NCI-H510A (cell line): ENCODE results near the gene GFER.
"Not testable (repeated sequence)": the region's sequence is repeated elsewhere in the genome, so short reads cannot be mapped to it uniquely, and the experiment has no call there.

Experiments used
- DNase-seq: peaks from one replicate; lab custom pipeline; 2025; lab: John Stamatoyannopoulos, UW

The GFER gene

DNA sequence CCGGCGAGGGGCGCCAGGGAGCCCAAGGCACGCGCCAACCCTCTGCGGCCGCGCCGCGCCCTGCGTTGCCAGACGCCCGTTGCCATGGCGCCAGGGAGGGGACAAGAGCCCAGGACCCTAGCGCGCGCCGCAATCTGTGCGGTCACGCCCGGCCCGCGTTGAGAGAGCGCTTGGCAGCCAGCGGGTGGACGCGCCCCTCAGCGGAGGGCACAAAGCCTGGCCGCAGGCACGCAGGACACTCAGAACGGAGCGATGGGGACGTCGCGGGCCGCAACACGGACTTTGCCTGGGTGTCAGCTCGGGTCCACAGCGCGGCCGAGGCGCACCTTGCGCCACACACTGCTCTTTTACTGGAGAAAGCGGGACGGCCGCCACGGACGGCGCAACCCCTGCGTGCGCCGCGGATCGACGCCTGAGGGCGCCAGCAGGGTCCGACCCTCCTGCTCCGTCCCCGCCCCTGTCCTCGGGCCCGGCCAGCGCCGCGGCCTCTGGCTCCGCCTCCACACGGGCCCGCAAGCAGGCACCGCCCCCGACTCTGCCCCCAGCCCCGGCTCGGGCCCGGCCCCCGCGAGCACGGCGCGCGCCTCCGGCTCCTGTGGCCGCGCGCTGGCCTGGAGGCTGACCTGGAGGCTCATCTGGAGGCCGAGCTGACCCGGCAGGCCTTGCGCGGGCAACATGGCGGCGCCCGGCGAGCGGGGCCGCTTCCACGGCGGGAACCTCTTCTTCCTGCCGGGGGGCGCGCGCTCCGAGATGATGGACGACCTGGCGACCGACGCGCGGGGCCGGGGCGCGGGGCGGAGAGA lies at the start of gene GFER:
GFER (plus strand) TSS at position 650 of the 803 bp plus-strand sequence; CDS start at position 676, 26 bp downstream.
- peak; percentile 73 for DNase-seq

DNA sequence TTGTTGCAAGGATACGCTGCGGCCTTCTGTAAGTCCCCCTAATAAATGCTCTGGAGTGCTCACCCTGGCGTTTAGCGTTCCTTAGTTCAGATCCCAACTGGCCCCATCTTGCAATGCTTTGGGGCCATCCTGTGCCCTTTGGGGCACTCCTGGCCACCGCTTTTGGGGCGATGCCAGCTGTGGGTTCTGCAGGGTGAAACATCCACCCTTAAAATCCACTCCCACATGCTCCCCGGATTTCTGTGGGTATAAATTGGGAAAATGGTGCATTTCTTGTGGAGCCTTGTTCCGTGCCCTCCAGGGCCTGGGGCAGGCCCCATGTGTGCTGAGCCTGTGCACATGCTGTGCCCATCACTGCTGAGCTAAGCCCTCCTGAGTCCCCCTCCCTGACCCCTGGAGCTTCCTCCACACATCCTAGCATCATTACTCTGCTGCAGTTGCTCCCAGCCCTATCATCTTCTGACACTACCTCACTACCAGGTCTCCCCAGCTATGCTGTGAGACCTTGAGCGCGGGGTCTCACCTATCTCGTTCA lies 47.0 kb upstream of the GFER start:
- no peak for DNase-seq

DNA sequence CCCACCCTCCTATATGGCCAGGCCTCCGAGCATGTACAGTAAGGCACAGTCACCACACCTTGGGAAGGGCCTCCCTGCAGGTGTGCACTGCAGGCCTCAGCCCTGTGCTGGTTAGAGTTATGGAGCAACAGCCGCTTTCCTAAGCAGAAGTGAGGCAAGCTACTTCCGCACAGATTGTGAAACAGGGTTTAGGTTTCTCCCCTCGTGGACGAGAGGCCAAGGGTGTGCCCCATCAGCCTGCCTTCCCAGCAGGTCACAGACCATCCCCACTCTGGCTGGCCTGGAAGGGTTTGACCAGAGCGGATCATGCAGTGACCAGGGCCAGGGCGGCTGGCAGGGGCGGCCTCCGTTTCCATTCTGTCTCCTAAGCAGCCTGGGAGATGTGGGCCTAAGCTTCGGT lies 45.7 kb upstream of the GFER start:
- DNase-seq, result no peak

DNA sequence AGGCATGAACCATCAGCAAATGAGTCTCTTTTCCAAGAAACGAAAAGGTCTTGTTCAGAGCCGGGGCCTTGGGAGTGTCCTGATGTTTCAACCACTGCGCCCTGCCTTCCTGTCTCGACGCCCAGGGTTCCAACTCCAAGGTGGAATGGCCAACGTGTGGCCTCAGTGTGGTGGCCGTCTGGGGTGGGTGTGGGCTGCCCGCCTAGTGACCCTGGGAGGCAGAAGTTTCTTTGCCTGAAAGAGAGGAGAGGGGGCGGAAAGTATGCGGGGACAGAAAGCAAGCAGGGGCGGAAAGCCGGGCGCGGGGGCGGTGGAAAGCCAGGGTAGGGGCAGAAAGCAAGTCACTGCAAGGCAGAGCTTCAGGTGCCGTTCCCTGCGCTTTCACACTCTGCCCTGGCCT lies 45.1 kb upstream of the GFER start:
- DNase-seq, result no peak

DNA sequence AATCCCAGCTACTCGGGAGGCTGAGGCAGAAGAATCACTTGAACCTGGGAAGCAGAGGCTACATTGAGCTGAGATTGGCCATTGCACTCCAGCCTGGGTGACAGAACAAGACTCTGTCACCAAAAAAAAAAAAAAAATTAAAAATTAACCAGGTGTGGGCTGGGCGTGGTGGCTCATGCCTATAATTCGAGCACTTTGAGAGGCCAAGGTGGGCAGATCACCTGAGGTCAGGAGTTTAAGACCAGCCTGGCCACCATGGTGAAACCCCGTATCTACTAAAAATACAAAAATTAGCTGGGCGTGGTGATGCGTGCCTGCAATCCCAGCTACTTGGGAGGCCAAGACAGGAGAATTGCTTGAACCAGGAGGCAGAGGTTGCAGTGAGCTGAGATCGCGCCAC lies 44.2 kb upstream of the GFER start:
- DNase-seq, result not testable (repeated sequence)

DNA sequence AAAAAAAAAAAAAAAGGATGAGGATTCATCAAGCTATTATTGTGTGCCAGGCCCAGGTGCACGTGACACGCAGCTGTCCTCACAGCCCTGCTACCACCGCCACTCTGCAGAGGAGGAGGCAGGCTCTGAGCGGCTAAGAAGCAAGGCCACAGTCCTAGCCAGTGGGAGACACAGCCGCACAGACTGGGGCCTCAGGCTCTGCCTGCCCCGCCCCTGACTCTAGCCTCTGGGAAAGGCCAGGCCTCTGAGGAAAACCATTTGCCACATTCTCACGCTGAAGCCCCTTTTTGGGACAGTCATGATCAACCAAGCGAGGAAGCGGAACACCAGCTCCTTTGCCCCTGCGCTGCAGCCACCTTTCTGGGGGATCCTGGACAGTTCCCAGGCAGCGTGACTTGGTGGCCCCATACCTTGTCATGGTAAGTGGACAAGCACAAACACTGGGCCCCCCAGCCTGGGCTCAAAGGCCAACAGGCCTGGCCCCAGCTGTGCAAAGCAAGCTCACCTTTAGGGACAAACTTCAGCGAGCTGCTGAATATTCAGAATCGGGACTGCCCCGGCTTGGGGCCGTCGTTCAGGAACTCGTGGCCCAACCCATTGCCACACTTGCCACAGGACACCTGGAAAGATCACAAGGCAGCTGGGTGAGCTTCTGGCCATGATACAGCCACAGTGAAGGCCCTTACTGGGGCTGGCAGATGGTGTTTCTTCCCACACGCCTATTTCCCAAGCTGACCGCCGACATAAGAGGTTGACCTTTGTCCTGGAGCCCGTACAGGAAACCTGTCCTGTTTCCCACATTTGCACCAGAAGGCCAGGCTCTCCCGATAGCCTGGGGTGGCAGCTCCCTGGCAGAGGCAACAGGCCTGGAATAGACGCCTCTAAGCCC lies 43.5 kb upstream of the GFER start:
- no peak for DNase-seq

DNA sequence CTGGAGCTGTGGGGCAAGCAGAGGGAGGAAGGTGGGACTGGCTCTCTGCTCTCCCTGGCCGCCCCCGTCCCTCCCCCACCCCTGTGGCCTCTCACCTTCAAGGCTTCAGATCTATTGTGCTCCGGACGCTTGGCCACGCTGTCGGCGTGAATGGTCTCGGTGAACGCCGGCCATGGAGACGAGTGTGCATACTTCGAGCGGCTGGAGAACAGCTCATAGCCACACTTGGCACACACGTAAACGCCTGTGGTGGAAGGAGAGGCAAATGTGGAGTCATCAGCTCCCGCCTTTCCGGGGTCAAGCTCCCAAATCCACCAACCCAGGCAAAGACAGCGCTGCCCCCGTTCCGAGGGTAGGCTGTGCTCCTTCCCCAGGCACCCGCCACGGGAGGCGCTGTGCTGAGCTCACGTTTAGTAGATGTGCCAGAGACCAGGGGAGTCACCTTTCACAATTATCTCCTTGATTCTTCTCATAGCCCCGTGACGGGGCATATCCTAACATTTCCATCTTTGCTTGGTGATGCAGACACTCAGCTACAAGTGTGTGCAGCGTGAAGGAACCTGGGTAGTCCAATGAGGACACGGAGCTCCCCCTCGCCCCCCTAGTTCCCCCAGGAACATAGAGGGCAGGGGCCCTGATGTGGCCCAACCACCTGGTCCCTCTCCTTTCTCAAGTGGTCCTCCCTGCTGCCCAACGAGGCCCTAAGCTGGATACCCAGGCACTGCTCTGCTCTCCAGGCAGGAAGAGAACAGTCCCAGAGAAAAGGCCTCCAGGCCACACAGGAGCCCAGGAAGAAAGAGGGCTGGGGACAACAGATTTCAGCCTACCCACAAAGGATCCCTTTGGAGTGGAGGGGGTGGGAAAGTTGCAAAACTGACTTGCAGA lies 42.6 kb upstream of the GFER start:
- DNase-seq, result no peak

DNA sequence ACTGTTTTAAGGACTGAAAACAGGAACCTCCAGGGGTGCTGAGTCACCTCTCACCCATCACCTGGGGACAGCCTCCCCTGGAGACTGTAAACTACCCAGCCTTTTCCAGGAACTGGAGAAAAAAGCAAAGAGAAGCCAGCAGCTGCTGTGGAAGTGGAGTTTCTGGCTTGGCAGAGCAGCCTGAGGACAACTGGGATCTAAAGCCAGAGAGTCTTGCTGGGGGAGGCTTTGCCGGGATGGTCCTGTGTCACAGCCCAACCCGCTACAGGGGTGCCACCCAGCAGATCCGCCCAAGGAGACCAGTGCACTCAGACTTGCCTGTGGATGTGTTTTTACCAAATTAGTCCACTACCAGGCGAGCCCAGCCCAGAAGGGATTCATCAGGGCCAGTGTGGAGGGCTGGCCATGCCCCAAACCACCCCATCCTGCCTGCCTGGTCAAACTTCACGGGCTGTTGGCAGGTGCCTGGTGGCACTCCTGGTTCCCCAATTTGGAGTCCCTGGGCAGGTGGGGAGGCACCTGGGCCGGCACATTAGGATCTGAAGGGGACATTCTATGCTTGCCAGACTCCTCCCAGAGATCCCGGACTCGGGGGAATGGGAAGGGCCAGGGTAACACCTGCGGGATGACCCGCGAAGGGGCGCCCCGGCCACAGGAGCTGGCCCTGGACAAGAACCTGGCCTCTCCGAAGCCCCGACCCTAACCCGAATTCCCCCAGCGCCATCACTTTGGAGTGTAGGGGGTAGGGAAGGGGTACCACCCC lies 41.8 kb upstream of the GFER start:
- DNase-seq, result no peak

DNA sequence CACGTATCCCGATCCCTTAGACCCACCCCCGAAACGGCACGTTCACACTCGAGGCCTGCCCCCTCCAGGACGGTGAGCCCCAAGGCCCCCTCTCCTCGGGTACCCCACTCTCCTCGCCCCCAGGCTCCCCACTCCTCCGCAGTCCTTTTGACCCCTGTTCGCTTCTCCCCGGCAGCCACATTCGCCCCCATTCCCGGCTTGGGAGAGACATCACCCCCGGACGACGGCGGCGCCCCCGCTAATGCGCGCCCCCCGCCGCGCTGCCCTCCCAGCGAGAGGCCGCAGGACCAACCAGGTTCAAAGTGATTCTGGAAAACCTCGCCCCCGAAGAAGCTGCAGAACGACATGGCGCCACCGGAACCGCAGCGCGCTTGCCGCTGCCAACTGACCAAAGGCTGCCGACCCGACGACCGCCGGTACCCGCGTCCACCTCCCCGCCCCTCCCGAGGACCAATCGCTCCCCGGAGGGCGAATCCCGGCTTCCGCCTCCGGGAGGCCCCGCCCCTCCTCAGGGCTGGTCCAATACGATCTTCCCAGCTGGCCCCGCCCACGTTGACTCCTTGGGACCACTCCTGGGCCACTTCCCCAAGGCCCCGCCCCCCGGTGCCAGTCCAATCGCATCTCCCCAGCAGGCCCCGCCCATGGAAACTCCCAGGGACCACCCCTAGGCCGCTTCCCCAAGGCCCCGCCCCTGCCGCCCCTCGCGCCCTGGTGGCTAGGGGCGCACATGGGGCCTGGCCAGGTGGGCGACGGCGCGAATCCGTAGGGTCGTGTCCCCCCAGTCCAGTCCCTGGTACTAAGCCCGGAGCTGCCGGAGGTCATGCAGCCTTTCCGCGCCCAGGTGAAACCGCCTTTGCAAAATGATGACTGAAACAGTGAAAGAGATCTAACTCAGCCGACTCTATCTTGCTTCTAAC lies 40.9 kb upstream of the GFER start, which contains the start of gene MSRB1:
MSRB1 (minus strand) TSS at position 390 of the 917 bp plus-strand sequence; CDS start at position 347, 43 bp downstream.
- DNase-seq, result peak; percentile 95

DNA sequence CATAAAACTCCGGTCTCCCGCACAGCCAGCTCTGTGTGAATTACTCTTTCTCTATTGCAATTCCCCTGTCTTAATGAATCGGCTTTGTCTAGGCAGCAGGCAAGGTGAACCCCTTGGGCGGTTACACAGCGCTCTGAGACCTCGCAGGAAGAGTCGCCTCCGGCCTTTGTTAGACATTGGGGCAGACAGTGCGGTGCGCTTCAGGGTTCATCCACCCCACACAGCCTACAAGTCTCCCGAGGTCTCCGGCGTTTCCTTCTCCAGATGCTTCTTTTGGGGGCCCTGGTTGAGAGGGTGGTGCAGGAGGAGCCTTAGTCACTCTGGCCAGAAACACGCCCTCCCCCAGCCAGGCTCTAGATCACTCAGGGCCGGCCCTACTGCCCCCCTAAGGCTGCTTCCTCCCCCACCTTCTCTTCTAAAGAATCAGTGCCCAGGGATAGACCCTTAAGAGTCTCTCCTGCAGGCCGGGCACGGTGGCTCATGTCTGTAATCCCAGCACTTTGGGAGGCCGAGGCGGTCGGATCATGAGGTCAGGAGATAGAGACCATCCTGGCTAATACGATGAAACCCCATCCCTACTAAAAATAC lies 39.3 kb upstream of the GFER start:
- DNase-seq, result no peak

DNA sequence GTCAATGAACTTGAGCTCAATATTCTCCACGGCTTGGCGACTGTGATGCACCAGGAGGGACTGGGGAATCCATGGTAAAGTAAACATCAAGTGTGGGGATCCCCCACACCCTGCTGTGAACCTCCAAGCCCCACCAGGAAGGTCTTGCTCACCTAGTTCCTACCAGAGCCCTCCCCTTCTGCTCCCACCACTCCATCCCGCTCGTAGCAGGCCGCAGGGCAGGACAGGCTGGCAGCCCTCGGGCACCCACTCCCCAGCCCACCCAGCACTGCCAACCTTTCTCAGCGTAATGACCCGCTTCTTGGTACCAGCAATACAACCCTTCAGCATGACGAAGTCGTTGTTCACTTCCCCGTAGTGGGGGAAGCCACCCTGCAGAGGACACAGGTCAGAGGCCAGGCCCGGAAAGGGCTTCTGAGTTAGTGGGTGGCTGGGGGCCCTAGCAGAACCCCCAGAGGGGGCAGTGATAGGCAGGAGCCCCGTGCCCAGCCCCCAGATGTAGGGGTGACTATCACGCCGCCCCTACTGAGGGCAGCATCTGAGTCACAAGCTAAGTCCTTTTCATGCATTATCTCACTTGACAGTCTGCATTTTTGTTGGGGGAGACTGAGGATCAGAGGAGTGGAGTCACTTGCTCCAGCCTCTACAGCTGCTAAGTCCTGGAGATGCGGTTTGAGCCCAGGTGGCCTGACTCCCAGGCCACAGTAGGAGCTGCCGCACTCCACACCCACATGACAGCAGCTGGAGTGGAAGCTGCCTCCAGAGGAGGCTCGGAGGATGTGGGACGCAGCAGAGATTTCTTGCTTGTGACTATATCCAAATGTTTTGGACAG lies 38.2 kb upstream of the GFER start:
- DNase-seq, result no peak

DNA sequence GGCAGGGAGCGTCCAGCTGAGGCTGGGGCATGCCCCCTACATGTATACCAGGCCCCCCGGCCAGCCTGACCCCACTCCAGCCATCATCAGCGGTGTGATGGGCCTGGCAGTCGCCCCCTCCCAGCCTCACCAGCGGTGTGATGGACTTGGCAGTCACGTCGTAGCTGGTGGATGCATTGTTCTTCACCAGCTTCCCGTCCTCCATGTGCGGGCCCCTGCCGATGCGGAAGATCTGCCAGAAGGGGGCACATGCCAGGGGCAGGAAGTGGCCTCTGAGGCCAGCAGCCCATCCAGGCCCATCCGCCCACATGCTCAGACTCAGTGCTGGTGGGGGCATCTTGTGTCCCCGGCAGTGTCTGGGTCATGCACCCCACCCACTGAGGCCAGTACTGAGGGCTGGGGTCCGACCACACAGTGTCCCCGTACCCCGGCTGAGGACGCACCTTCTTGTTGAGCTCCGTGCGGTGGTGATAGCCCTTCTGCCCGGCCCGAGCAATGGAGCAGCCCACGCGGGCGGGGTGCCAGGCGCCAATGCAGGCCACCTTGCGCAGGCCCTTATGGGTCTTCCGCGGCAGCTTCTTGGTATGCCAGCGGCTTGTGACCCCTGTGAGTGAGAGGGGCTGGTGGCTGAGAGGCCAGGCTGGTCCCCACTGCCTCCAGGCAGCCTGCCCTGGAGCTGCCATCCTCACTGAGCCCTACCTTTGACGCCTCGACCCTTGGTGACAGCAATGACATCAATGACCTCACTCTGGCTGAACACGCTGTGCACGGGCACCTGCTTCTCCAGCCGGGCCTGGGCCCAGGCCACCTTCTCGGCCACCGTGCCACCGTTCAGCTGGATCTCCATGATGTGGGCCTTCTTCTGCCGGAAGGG lies 37.3 kb upstream of the GFER start:
- no peak for DNase-seq

DNA sequence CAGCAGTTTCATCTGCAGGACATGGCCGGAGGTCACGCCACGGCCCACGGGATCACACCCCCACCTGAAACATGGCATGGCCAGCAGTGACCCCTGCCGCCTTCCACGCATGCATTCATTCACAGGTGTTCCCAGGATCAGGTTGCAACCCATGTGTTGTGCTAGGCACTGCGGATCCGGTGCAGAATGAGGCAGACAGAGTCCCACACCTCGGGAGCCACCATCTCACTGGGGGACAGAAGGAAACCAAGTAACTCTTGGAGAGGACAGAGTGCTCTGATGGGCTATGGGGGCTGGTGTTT lies 36.7 kb upstream of the GFER start:
- no peak for DNase-seq

DNA sequence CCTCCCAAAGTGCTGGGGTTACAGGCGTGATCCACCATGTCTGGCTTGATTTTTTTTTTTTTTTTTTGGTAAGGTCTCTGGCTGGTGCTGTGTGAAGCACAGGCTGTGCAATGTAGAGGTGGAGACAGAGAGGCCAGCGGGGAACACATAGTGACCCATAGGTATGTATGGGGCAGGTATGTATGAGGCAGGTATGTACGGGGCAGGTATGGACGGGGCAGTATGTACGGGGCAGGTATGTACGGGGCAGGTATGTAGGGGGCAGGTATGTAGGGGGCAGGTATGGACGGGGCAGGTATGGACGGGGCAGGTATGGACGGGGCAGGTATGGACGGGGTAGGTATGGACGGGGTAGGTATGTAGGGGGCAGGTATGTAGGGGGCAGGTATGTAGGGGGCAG lies 34.5 kb upstream of the GFER start:
- no peak for DNase-seq

DNA sequence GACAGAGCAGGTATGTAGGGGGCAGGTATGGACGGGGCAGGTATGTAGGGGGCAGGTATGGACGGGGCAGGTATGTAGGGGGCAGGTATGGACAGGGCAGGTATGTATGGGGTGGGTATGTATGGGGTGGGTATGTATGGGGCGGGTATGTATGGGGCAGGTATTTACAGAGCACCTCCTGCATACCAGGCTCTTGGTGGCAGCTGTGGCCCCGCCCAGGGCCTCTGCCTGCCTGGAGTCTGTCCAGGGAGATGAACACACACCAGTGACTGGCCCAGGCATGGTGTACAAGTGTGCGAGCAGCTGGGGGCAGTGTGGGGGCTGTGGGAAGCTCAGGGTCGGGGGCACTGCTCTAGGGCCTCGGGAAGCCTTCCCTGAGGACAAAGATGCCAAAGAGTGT lies 33.9 kb upstream of the GFER start:
- DNase-seq, result no peak

DNA sequence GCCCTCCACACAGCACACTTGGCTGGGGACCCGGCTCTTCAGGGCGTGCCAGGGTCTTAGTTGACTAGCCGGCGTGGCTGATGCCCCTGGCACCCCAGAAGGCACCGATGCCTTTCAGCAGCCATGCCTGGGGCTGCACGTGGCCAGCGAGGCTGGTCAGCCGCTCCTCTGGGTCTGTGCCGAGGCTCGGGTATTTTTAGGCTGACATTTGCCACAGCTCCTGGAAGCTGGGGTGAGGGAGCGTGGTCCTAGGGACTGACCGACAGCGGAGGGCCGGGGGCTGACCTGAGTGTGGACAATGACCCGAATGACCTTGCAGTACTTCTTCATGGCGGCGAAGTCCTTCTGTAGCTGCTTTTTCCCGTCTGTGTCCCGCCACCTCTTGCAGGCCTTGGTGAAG lies 33.4 kb upstream of the GFER start:
- DNase-seq, result no peak

DNA sequence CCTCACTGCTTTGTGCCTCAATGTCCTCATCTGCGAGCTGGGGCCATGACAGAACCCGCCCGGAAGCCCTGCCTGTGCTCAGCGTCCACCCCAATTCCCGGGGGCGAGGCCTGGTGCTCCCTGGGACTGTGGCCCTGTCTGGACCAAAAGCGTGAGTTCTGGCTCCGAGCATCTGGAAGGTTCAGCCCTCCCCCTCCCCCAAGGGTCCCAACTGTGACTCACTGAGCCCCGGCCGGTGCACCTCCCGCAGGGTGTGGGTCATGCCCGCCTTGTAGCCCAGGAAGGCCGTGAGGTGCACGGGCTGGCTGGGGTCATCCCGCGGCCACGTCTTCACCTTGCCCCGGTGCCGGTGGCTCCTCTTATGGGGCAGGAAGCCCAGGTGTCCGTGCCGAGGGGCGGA lies 30.3 kb upstream of the GFER start:
- no peak for DNase-seq
